Epidermal melanocyte (primary cell): ENCODE data around the gene ELAVL4.

Source experiments
- DNase-seq: peaks from one replicate; pipeline ENCODE4 v3.0.0; 2011; ENCODE audit warnings: low spot score; ENCODE audit not compliant: insufficient read length

The ELAVL4 gene

DNA sequence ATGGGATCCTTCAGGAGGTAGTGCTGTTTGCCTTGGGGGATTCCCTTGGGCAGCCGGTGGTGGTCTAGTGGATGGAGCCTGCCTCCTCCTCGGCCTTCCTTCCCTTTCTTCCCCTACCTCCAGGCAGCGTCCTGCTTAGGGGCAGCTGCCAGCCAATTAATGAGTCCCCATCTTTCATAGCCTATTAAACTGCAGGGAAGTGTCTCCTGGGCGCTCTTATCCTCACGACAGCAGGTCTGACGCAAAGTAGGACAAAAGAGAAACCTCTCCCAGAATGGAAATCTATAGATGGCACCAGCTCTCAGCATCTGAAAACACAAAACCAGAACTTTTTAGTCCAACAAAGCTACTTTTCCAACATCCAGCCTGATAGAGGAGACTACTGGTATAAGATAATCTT, 69.3 kb downstream of the ELAVL4 start:
- DNase-seq, result no peak

DNA sequence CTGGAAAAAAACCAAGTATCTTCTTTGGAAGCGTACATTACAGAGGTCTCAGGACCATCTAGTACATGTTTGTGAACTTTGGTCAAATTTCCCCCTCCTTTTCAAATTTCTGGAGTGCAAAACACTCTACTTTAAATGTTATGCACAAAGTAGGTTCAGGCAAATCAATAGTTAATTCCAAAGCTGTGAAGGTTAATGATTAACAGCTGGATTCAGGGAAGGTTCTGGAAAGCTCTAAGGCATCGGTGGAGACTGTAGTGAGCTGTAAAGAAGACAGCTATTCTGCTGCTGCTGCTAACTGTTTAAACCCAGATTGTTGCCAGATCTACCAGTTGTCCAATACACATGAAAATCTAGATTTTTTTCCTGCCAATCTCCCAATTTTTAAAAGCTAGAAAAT, 70.9 kb downstream of the ELAVL4 start:
- DNase-seq, result no peak

DNA sequence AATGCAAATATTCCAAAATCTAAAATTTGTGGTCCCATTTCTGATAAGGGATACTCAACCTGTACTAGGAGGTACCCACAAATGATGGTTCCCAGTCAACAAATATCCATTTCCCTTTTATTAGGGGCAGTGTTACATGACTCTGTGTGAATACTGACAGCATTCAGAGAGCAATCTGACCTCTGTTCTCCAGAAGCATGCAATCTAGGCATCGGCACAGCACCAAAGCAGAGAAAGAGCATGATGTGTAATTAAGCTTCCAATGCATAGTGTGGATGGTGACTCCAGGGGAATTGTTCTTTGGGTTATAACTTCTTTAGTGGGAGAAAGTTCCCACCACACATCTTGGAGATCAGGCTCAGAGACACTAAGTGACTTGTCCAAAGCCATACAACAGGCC, 71.6 kb downstream of the ELAVL4 start:
- DNase-seq, result no peak

DNA sequence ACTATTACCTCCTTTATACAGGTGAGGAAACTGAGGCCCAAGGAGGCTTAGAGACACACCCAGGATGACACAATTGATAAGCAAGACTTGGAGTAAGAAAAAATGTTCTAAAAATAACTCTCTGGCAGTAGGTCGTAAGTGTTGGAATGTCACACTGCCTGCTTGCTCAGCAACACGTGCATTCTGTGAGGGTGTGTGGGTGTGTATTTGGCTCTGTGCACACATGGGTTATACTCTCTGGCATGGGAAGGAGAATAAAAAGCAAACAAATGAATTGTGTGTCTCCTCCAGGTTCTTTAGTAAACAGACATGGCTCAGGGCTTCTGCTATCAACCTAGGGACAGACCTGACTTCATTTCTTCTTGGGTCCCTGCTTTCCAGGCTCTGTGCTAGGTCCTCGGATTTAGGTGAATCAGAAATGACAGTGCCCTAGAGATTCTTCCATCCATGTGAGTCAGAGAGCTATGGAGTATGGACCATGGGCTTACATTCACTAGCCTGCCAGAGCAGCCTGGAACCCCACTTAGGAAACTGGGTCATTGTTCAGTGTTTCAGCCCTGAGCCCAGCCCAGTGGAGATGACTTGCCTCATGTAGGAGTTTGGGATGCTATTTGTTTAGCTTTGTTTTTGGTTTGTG, 72.4 kb downstream of the ELAVL4 start:
- DNase-seq, result no peak

DNA sequence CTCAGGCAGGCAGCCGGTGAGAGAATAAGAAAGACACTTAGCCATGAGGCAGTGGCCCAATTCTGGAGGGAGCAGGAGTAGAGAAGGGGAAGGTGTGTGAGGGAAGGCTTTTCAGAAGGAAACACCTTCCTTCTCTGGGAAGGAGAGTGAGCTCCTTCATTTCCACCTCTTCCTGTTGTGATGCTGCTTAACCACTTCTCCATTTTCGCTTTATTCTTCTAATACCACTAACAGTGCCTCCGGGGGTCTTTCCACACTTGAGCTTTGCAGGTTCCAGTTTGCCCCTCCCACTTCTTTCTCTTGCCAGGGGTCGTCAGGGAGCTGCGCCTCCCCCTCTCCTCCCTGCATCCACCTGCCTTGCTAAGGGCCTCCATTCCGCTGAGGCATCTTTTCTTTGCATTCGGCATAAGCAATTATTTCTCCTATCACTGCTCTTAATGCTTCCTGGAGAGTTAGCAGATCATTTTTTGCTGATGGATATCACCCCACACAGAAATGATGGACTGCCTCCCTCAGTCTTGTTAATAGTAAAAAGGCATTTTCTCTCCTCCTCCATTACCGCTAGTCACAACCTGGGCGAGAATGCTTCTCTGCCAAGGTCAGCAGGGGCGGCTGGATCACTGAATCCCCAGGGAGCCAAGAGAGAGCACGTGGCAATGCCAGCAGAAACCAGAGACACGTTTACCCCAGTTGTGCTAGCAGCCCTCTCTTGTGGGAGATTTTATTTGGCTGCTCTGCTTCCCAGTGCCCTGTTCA, 74.8 kb downstream of the ELAVL4 start:
- DNase-seq, result no peak

DNA sequence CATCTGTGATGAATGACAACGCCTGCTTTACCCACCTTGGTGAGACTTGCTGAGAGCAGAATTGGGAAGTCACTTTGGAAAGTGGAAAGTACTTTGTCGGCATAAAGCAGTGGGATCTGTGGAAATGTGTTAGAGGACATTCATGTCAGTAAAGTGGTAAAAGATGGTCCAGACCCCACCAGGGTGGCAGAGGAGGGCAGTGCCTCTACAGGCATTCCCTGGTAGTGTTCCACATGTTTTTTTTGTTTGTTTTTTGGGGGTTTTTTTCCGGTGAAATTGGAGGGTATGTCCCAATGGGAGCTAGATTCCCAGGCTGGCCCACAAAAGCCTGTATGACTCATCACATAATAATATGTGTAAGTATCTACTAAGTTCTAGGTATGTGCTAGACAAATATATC, 80.6 kb downstream of the ELAVL4 start:
- no peak for DNase-seq

DNA sequence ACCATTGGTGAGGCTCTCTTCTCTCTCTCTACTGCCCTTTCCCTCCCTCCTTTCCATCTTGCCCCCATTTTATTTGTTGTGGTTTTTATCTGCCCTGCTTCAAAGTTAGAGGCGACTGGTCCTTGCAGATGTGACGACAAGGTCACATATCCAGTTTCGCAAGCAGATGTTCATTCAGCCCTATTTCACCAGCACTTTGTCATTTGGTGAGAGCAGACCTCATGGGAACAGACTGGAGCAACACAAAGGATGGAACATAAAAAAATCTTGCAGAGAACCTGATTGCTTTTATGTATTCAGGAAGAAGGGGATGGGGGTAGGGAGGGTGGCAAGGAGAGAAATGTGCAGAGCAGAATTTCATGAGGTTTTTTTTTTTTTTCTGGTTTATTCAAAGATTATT, 84.3 kb downstream of the ELAVL4 start:
- no peak for DNase-seq

DNA sequence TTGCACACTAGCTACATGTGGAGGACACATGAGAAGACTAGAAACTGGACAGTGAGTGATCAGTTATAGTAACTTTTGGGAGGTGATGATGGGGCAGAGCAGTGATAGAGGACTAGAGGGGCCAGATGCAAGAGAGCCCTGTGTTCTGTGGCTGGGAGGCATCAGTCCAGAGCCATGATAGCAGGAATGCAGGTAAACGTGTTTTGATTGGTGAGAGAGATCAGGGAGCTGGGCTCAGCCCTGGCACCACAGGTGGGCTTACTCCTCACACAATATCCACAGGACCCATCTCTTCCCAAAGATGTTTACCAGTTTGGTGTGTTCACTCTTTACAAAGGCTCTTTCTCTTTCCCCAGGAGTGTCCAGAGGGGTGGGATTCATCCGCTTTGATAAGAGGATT, 86.5 kb downstream of the ELAVL4 start:
- no peak for DNase-seq

DNA sequence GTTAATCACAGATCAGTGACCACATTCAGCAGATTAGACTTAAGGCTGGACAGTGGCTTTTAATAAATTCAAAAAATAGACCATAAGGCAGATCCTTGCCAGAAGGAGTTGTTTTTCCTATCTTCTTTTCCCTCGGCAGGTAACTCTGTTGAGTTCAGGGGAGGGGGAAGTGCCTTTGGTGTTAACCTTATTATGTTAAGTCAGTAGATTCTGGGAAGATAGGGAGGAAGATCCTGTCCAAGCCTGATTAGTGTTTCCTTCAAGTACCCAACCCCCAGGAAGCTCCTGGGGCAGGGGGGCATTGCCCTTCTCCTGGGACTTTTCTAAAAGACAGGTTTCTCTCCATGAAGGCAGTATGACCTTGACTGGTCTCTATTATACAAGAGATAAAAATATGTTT, 87.4 kb downstream of the ELAVL4 start:
- DNase-seq, result no peak

DNA sequence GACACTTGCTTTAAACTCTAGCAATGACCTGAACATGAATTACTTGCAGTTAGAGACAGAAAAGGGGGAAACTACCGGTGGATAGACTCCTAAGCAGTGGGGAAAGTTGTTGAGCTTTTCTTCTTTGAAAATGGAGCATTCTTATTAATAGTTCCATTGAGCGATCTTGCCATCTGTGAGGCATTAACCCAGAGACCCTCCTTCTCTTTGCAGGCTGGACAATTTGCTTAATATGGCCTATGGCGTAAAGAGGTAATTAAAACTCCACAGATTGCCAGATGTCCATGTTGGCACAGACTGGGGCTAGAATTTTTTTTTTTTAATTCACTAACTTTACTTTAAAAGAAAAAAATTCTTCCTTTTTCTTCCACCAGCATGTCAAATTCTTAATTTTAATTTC, 88.5 kb downstream of the ELAVL4 start:
- no peak for DNase-seq

DNA sequence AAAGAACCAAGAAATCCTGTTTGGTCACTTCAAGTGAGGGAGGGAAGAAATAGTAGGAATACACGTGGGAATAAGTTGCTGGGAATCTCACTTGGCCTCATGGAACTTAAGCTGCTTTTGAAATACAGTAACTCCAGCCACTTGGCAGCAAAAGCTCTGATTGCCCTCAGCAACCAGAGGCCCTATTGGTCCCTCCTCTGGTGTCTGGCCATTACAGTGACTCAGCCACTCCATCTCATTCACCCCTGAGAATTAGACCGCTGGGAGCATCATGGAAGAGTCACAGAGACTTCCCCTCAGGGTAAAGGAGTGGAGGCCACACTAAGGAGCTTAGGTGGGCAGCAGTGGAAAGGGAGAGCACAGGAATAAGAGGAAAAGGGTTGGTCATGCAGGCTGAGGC, 99.6 kb downstream of the ELAVL4 start:
- no peak for DNase-seq

DNA sequence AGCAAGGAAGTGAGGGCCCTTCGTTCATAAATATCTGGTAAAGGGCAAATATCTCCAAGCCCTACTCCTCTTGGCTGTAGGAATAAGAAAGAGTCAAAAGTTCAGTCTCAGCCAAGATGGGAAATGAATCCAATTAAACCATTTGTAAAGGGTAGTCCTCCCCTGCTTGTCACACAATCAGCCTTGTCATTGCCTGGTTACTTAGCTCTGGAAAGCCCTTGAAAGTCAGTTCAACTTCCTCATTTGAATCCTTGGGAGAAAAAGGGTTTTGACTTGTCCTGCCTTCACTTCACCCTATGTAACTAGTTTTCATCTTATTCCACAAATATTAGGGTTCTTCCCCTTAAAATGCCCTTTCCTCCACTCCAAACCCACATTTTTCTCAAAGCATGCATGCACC, 100.0 kb downstream of the ELAVL4 start:
- no peak for DNase-seq

DNA sequence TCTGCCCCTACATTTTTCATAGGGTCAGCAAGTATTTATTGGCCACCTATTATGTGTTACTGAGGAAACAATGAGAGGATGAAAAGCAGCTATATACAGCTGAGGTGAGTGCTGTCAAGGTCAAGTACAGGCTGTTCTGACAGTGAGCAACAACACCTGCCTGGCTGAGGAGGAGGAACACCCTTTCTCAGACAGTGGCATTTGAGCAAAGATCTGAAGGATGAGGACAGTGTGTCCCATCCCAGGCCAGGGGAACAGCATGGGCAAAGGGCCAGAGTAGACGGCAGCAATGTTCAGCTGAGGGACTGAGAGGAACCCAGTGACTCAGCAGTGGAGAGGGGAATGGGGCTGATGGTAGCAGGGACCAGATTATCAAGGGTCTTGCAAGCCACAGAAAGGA, 101.0 kb downstream of the ELAVL4 start:
- DNase-seq, result no peak

DNA sequence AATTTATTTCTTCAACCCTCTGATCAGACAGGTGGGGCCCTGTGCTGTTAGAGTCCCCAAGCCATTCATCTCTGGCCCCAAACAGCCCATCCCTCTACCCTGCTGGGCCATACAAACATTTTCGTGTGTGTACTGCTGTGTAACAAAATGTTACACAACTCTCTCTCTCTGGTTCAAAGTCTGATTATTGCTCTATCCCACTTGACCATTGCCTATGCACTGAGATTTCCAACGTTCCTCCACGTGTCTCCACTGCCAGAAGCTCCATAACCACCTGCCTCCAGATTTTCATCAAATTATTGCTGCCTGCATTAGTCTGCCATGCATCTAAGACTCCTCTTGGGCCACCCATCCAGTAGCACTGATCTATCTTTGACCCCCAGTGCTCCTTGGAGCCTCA, 104.8 kb downstream of the ELAVL4 start:
- no peak for DNase-seq

DNA sequence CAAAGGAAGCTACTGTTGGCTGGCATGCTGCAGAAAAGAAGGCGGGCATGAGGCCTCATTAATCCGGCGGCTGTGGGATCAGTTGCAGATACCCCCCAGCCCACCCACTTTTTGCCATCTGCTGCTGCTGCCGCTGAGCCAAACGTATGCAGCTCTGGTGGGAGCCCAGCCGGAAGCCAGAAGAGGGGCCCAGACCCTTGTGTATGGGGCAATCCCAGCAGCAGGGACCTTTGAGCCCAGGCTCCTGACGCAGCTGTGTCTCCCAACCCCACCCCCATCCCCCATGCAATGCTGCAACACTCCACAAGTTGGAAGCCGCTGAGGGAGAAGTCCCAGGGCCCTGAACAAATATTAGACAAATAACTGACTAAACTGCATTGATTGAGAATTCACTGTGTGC, 106.0 kb downstream of the ELAVL4 start:
- DNase-seq, result no peak

DNA sequence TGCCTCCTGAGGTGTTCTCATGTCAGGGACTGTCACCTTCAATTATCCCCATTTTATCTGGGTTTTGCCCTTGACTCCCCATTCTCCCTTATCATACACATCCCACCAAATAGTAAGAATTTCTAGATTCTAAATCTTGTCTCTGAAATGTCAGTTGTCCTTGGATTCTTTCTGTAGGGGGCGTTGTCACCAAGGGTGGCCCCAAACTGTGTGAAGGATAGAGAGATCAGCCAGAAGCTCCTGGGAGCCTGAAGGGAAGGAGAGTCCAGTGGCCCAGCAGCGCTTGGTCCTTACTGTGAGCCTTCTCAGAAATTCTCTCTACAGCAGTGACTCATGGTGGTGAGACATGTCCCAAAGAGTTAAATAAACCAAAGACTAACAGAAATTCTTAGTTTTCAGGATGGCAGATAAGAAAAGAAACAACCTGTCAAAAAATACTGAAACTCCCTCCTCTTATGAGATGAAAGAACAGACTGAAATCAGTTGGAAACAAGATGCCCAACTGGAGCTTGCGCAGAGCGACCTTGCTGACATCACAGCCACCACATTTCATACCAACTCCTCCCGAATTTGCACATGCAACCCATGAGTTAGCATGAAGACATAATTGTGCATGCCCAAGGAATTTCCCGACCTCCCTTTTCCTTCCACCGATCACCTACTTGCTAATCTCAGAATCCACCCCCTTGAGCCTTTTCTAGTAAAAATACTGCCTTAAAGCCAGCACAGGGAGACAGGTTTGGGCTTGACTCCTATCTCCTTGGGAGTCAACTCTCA, 109.8 kb downstream of the ELAVL4 start:
- DNase-seq, result no peak

DNA sequence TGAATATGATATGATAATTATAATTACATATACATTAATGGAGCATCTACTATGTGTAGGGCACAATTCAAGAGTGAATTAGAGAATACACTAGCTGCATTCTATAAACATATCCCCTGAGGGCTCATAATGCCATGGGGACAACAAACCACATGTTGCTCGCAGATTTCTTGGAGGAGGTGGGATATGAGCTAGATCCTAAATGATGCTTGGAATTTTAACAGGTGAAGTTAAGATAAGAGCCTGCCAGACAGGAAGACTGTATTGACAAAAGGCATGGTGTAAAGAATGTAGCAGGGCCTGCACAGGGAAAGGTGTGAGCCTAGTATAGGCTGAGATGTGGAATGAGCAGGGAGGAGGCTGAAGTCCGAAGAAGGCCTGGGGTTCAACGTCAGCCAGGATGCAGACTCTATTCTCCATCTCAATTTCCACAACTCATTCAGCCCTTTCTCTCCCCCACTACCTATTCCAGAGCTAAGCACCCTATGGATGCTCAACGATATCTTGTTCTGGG, 120.2 kb downstream of the ELAVL4 start:
- DNase-seq, result no peak

DNA sequence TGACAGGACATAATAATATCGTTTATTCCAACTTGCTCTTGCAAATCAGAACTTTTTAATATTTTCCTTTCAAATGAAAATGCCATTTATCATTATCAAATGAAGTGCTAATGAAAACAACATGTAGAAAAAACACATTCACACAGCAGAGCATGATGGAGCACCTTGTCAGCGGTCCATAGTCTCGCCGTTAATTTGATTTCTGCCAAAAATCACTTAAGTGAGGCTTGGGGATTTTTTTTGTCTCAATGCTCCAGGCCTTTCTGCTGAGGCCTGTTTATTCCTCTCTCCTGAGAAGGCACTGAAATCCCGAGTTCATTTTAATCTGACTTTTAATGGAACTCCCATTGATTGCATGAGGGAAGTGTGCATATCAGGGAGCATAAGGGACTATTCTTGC, 122.5 kb downstream of the ELAVL4 start:
- DNase-seq, result no peak

DNA sequence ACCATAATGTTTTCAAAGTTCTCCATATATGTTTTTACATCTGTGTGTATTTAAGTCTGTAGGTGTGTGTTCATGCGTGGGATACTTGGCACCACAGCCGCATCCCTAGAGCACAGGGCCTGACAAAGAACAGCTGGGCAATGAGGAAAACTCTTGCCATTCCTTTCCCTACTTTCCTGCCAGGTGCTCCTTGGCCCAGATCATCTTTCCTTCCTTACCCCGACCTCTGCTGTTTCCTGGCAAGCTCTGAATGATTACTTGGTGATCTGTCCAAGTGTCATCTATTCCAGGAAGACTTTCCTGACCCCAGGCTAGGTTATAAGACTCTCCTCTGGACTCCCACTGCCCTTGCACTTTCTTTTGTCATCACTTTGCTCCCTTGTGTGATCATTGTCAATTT, 123.6 kb downstream of the ELAVL4 start:
- no peak for DNase-seq

DNA sequence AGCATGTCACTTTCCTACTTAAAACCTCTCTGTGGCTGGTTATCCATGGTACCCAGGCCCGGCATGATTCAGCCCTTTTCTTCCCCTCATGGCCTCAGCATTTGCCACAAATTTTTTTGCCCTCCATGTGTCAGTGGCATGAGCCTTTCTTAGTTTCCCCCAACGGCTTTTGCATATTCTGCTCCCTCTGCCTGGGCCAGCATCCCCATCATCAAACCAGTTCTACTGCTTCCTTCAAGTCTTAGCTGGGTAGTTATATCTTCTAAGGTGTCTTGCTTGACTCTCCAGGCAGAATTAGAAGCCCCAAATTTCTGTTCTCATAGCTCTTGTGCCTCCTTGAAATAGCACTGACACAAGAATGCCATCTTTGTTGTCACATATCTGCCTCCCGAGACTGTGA, 127.9 kb downstream of the ELAVL4 start:
- no peak for DNase-seq

DNA sequence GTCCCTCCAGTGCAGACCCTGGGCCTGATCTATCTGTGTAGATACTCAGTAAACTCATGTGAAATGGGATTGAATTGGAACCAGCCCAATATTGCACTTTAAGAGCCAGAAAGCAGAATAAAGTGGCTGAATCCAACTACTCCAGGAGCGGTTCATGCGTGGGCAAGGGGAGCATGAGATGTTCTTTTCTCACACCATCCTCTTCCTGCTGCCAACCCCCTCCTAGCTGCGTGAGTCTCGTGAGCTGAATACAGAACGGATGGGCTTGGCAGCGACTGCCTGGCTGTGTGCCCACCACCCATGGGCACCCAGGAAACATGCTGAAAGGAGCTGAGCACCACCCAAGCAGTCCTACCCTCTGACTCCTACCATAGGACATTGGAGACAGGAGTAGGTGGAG, 128.3 kb downstream of the ELAVL4 start:
- no peak for DNase-seq

DNA sequence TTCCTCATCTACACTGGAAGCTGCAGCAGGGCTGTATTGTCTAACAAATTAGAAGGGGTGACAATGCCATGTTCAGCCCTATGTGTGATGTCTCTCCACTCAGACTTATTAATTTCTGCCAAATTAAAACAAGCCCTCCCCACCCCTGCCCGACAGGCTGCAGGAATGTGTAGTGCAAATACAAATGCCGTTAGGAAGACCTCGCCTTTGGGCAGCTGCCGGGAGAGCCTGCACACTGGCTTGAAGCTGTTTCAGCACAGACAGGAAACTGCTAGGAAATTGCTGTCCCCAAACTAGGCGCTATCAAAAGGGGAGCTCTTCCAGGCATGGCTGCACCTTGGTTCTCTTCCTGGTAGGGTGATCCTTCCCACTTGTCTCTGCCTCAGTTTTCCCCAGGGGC, 135.2 kb downstream of the ELAVL4 start:
- DNase-seq, result no peak
